ENCODE data around the gene LRCH4. TPM values are rescaled to one million over a fixed set of nuclear protein-coding genes. Genes with fewer than 3 reads are reported as not detected.

Gene LRCH4
- polyA plus RNA-seq, 1 experiment = 11.3 TPM

GRCh38 chr7:100574362-100575205 is 11.3 kb downstream of the LRCH4 start:
- no peak overlapping the region for H3K4me3 ChIP-seq (ENCODE audit: low read depth, low read length)
- no peaks in the 10 kb centered on the region; the same call in 1 of the 2 replicates for H3K9me3 ChIP-seq (ENCODE audit: control insufficient read depth, insufficient read depth, low read length)
- H3K27ac ChIP-seq (ENCODE audit: low read depth, low read length) = no peak overlapping the region
- no peak for TF ChIP-seq CTCF (IDR thresholded peaks at IDR 0.05; ENCODE audit: low read depth, low read length)
- DNase-seq (ENCODE audit: low read depth, low spot score) = no peak
- H3K27me3 ChIP-seq (ENCODE audit: control insufficient read depth, insufficient read depth, low read length) = peaks cover 2% of the 10 kb centered on the region
- ChIA-PET CTCF (no interaction called here), POLR2A (interaction anchor here (1.0 kb wide), 1 partner anchor 12 kb away, joined by 4 read pairs; the partner anchor contains the start of genes FBXO24 and LRCH4)

GRCh38 chr7:100573691-100574361 is 12.1 kb downstream of the LRCH4 start, which contains the start of gene SAP25:
SAP25 (minus strand) TSS chr7:100573900; CDS start chr7:100573742, 158 bp downstream.
- Histone ChIP-seq H3K4me3 (ENCODE audit: low read depth, low read length) (no peak within 1 kb of the TSS), H3K27ac (ENCODE audit: low read depth, low read length) (no peak within 1 kb of the TSS), H3K27me3 (ENCODE audit: control insufficient read depth, insufficient read depth, low read length) (peaks cover 2% of the 10 kb centered on the region), H3K9me3 (ENCODE audit: control insufficient read depth, insufficient read depth, low read length) (no peaks in the 10 kb centered on the region; the same call in 1 of the 2 replicates)
- CTCF ChIA-PET = interaction anchor here (1.5 to 1.6 kb wide), 2 partner anchors 10 to 14 kb away, joined by 6 to 8 read pairs; no protein-coding TSS in a partner anchor
- TF ChIP-seq CTCF (IDR thresholded peaks at IDR 0.05; ENCODE audit: low read depth, low read length) = no peak
- POLR2A ChIA-PET = interaction anchor here (1.0 kb wide), 1 partner anchor 12 kb away, joined by 4 read pairs; the partner anchor contains the start of genes FBXO24 and LRCH4
- DNase-seq (ENCODE audit: low read depth, low spot score) = no peak

GRCh38 chr7:100572949-100573675 is 12.8 kb downstream of the LRCH4 start:
- POLR2A ChIA-PET = interaction anchor here (0.7 to 2.8 kb wide), 2 partner anchors 11 to 12 kb away, joined by 3 to 20 read pairs; partner anchors contain the start of genes FBXO24 and LRCH4
- Histone ChIP-seq H3K27me3 (ENCODE audit: control insufficient read depth, insufficient read depth, low read length) (peaks cover 2% of the 10 kb centered on the region), H3K4me3 (ENCODE audit: low read depth, low read length) (no peak overlapping the region), H3K9me3 (ENCODE audit: control insufficient read depth, insufficient read depth, low read length) (no peaks in the 10 kb centered on the region; the same call in 1 of the 2 replicates), H3K27ac (ENCODE audit: low read depth, low read length) (no peak overlapping the region)
- CTCF ChIA-PET = interaction anchor here (1.5 to 1.6 kb wide), 2 partner anchors 9 to 13 kb away, joined by 6 to 8 read pairs; no protein-coding TSS in a partner anchor
- TF ChIP-seq CTCF (IDR thresholded peaks at IDR 0.05; ENCODE audit: low read depth, low read length) = no peak
- no peak for DNase-seq (ENCODE audit: low read depth, low spot score)

- peaks cover 2% of the 10 kb centered on the region for H3K27me3 ChIP-seq (ENCODE audit: control insufficient read depth, insufficient read depth, low read length)
- TF ChIP-seq CTCF (IDR thresholded peaks at IDR 0.05; ENCODE audit: low read depth, low read length) = no peak
- POLR2A ChIA-PET = interaction anchor here (0.6 to 2.8 kb wide), 3 partner anchors 11 to 92 kb away, joined by 3 to 20 read pairs (median 3); partner anchors contain the start of genes FBXO24 and LRCH4
- DNase-seq (ENCODE audit: low read depth, low spot score) = no peak
- H3K9me3 ChIP-seq (ENCODE audit: control insufficient read depth, insufficient read depth, low read length) = no peaks in the 10 kb centered on the region; the same call in 1 of the 2 replicates
- CTCF ChIA-PET = interaction anchor here (1.5 to 1.6 kb wide), 2 partner anchors 8 to 13 kb away, joined by 6 to 8 read pairs; no protein-coding TSS in a partner anchor
- H3K4me3 ChIP-seq (ENCODE audit: low read depth, low read length) = no peak overlapping the region
- no peak overlapping the region for H3K27ac ChIP-seq (ENCODE audit: low read depth, low read length)
Measured at GRCh38 chr7:100572281-100572948, 13.5 kb downstream of the LRCH4 start.
